ENCODE data around the gene ATRIP.

DNA sequence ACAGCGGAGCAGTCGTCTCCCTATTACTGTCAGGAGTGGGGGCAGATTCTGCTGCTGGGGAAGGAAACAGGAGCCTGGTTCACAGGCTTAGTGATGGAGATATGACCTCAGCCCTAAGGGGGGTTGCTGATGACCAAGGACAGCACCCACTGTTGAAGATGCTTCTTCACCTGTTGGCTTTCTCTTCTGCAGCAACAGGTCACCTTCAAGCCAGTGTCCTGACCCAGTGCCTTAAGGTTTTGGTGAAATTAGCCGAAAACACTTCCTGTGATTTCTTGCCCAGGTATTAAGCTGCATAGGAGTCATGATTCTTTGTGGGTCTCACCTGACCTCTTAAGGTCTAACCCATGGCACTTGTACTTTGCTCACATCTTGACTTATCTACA is 14.0 kb downstream of the ATRIP start:
- TF ChIP-seq CTCF (IDR thresholded peaks at IDR 0.05; ENCODE audit: low read depth, low read length) = no peak
- no peak for TF ChIP-seq POLR2A (IDR thresholded peaks at IDR 0.05; ENCODE audit: extremely low read depth, insufficient read length)
- TF ChIP-seq MAX (IDR thresholded peaks at IDR 0.05; ENCODE audit: low read depth, low read length) = no peak

Measured in NB4 (cell line).